Small intestine (tissue), 16 donors: ENCODE data around the gene AGBL2. TPM values are rescaled to one million over a fixed set of nuclear protein-coding genes. Genes with fewer than 3 reads are reported as not detected.
"Not testable (repeated sequence)": the region's sequence is repeated elsewhere in the genome, so short reads cannot be mapped to it uniquely, and the experiment has no call there.

Source experiments
- DNase-seq, 2 donors: peaks; one replicate each; pipeline versions ENCODE4 v3.0.0 to v3.0.0-alpha.2; 2013
- FAIRE-seq: peaks from 2 replicates; lab custom pipeline; 2012; peaks lifted over from hg19 to GRCh38; lab: Jason Lieb, UNC
- H3K27ac ChIP-seq, 3 donors: one replicate each; pipeline ENCODE4 v1.5.1; 2013; ENCODE audit warnings: low read length in 2 of 3, mild to moderate bottlenecking in 2 of 3, control low read depth in 1 of 3, inconsistent platforms in 1 of 3, low read depth in 1 of 3, moderate library complexity in 1 of 3
- H3K27me3 ChIP-seq, 3 donors: one replicate each; pipeline ENCODE4 v1.6.1; 2013; ENCODE audit warnings: low read length in 3 of 3, inconsistent platforms in 1 of 3; ENCODE audit not compliant: control insufficient read depth in 3 of 3, insufficient read depth in 3 of 3
- H3K36me3 ChIP-seq, 3 donors: one replicate each; pipeline ENCODE4 v1.6.1; 2013; ENCODE audit warnings: low read length in 3 of 3, inconsistent platforms in 1 of 3, low read depth in 1 of 3, mild to moderate bottlenecking in 1 of 3, moderate library complexity in 1 of 3; ENCODE audit not compliant: control insufficient read depth in 3 of 3, insufficient read depth in 2 of 3
- H3K4me1 ChIP-seq, 3 donors: one replicate each; pipeline ENCODE4 v1.6.1; 2013; ENCODE audit warnings: low read length in 2 of 3, inconsistent platforms in 1 of 3, low read depth in 1 of 3, mild to moderate bottlenecking in 1 of 3, moderate library complexity in 1 of 3; ENCODE audit not compliant: control insufficient read depth in 3 of 3, insufficient read depth in 2 of 3
- H3K4me3 ChIP-seq, 3 donors: one replicate each; pipeline ENCODE4 v1.5.1; 2013; ENCODE audit warnings: low read length in 3 of 3, control low read depth in 1 of 3, inconsistent platforms in 1 of 3, low read depth in 1 of 3, mild to moderate bottlenecking in 1 of 3, moderate library complexity in 1 of 3
- H3K9me3 ChIP-seq, 2 donors: one replicate each; pipeline ENCODE4 v1.6.1; 2013; ENCODE audit warnings: low read depth in 1 of 2, low read length in 1 of 2; ENCODE audit not compliant: control insufficient read depth in 2 of 2, insufficient read depth in 1 of 2
- WGBS, 3 donors: extraction: QIAGEN DNeasy Blood & Tissue Kit; methylation state at CpG; one replicate each; pipeline ENCODE4 v1.1.7; 2013; 5-methylcytosine and 5-hydroxymethylcytosine counted together
- long read RNA-seq, 10 donors: transcript quantifications; one replicate each; lab custom pipeline, GENCODE V29; 2026
- polyA plus RNA-seq, 4 donors: library from polyadenylated mRNA; stranded (reverse) in 3 of 4; unstranded in 1 of 4; fragments of 200-250 nt in 3 of 4; fragments of 120-200 nt in 1 of 4; gene quantifications; one replicate each; pipeline versions ENCODE4 v1.2.1 to v1.2.3, GENCODE V29; 2013
- donor health status: healthy with polysubstance abuse.
- donor health status: control.
- donor health status: control.
- donor health status: Bipolar disorder and iron deficiency.
- donor health status: healthy.

AGBL2 gene, protein sequence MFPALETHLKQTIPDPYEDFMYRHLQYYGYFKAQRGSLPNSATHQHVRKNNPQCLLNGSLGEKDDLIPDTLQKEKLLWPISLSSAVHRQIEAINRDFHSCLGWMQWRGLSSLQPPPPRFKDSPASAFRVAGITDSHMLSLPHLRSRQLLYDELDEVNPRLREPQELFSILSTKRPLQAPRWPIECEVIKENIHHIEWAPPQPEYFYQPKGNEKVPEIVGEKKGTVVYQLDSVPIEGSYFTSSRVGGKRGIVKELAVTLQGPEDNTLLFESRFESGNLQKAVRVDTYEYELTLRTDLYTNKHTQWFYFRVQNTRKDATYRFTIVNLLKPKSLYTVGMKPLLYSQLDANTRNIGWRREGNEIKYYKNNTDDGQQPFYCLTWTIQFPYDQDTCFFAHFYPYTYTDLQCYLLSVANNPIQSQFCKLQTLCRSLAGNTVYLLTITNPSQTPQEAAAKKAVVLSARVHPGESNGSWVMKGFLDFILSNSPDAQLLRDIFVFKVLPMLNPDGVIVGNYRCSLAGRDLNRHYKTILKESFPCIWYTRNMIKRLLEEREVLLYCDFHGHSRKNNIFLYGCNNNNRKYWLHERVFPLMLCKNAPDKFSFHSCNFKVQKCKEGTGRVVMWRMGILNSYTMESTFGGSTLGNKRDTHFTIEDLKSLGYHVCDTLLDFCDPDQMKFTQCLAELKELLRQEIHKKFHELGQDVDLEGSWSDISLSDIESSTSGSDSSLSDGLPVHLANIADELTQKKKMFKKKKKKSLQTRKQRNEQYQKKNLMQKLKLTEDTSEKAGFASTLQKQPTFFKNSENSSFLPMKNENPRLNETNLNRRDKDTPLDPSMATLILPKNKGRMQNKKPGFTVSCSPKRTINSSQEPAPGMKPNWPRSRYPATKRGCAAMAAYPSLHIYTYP
- polyA plus RNA-seq: 10 to 100 TPM in 1 of 4 donors, 1 to 10 TPM in 2, under 1 TPM in 1; 0.81 to 13.2 (median 1.9) TPM
- long read RNA-seq, donor 1, partial matches to known transcripts: 0 of 1 reads
- long read RNA-seq, donor 1, other reads (novel, unspliced or antisense): 0 of 1 reads
- long read RNA-seq, donor 2: 0 reads
- long read RNA-seq, donor 3, partial matches to known transcripts: 0 of 1 reads
- long read RNA-seq, donor 3, other reads (novel, unspliced or antisense): 0 of 1 reads
- long read RNA-seq, donor 4: 0 reads
- long read RNA-seq, donor 5: 0 reads
- long read RNA-seq, donor 6: 0 reads
- long read RNA-seq, donor 7: 0 reads
- long read RNA-seq, donor 8: 0 reads
- long read RNA-seq, donor 9: 0 reads
- long read RNA-seq, donor 10: 0 reads

- DNase-seq (peak; percentile 84 to 91), FAIRE-seq (no peak)
- Histone ChIP-seq H3K27ac (peak within 1 kb of the TSS; percentile 45 to 87 (median 67)), H3K9me3 (no peaks in the 10 kb centered on the region), H3K4me3 (peak within 1 kb of the TSS; percentile 68 to 76 (median 70)), H3K36me3 (peaks cover 3 to 21% (median 4%) of the 10 kb centered on the region in 3 donors), H3K4me1 (peaks cover 0 to 4% (median 0%) of the 10 kb centered on the region in 3 donors), H3K27me3 (no peaks in the 10 kb centered on the region)
- WGBS, 3 donors: 0 to 1% (median 1%) methylated on average over 33 to 35 of the region's 35 CpGs
Observed at GRCh38 chr11:47715082-47715669, at the start of gene AGBL2. AGBL2 (minus strand) TSS chr11:47715369; CDS start chr11:47714650, 719 bp downstream.

DNA sequence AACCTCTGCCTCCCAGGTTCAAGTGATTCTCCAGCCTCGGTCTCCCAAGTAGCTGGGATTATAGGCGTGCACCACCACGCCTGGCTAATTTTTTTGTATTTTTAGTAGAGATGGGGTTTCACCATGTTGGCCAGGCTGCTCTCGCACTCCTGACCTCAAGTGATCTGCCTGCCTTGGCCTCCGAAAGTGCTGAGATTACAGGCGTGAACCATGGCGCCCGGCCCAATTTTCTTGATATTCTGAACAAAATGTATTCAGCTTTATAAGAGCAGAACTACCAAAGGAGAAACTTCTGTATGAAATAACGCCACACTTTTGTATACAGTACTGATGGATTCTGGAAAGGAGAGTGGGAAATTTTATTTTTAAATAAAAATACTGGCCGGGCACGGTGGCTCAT, 44.1 kb upstream of the AGBL2 start:
- not testable (repeated sequence) for H3K4me1 ChIP-seq, H3K27me3 ChIP-seq, H3K9me3 ChIP-seq, H3K27ac ChIP-seq, H3K4me3 ChIP-seq, FAIRE-seq, DNase-seq
- 88 to 93% (median 90%) methylated on average over 11 of the region's 11 CpGs for WGBS, 3 donors
- H3K36me3 ChIP-seq: peaks cover 19 to 71% (median 31%) of the 10 kb centered on the region in 3 donors

- FAIRE-seq (no peak), DNase-seq (no peak)
- H3K4me3 ChIP-seq: no peak overlapping the region
- H3K27ac ChIP-seq: no peak overlapping the region
- 74 to 86% (median 75%) methylated on average over 4 of the region's 4 CpGs for WGBS, 3 donors
- no peaks in the 10 kb centered on the region for H3K27me3 ChIP-seq
- peaks cover 14 to 73% (median 45%) of the 10 kb centered on the region in 3 donors for H3K36me3 ChIP-seq
- H3K9me3 ChIP-seq: no peaks in the 10 kb centered on the region
- no peaks in the 10 kb centered on the region for H3K4me1 ChIP-seq
Observed at GRCh38 chr11:47756208-47756607, 41.0 kb upstream of the AGBL2 start.

GRCh38 chr11:47750725-47751124, 35.6 kb upstream of the AGBL2 start:
- WGBS, 3 donors: 83 to 91% (median 86%) methylated on average over 5 of the region's 5 CpGs
- no peak for DNase-seq
- H3K27me3 ChIP-seq: no peaks in the 10 kb centered on the region
- H3K9me3 ChIP-seq: no peaks in the 10 kb centered on the region
- H3K4me1 ChIP-seq: no peaks in the 10 kb centered on the region
- peaks cover 16 to 79% (median 47%) of the 10 kb centered on the region in 3 donors for H3K36me3 ChIP-seq
- FAIRE-seq: no peak
- no peak overlapping the region for H3K27ac ChIP-seq
- no peak overlapping the region for H3K4me3 ChIP-seq

GRCh38 chr11:47742494-47742893, 27.3 kb upstream of the AGBL2 start:
- 93 to 95% (median 94%) methylated on average over 6 to 7 of the region's 7 CpGs for WGBS, 3 donors
- not testable (repeated sequence) for H3K27me3 ChIP-seq, DNase-seq, H3K27ac ChIP-seq, H3K4me3 ChIP-seq, H3K9me3 ChIP-seq, H3K4me1 ChIP-seq, FAIRE-seq
- peaks cover 18 to 78% (median 34%) of the 10 kb centered on the region in 3 donors for H3K36me3 ChIP-seq

DNA sequence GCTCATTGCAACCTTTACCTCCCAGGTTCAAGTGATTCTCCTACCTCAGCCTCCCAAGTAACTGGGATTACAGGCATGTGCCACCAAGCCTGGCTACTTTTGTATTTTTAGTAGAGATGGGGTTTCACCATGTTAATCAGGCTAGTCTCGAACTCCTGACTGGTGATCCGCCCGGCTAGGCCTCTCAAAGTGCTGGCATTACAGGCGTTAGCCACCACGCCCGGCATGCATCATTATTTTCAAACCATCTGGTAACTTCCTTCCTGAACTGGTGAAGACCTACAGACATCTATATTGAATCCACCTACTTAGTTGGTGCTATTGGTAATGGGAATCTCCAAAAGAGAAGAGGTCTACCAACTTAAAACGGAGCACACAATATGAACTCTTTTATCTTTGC, 22.6 kb upstream of the AGBL2 start:
- 72 to 87% (median 83%) methylated on average over 7 of the region's 7 CpGs for WGBS, 3 donors
- H3K36me3 ChIP-seq: peaks cover 14 to 76% (median 15%) of the 10 kb centered on the region in 3 donors
- H3K9me3 ChIP-seq, H3K4me1 ChIP-seq, FAIRE-seq, H3K27me3 ChIP-seq, H3K27ac ChIP-seq, DNase-seq, H3K4me3 ChIP-seq: not testable (repeated sequence)

- DNase-seq (no peak), FAIRE-seq (no peak)
- WGBS, 3 donors: 82 to 92% (median 87%) methylated on average over 10 of the region's 10 CpGs
- H3K27me3 ChIP-seq: no peaks in the 10 kb centered on the region
- H3K4me3 ChIP-seq: no peak overlapping the region
- H3K9me3 ChIP-seq: no peaks in the 10 kb centered on the region
- no peaks in the 10 kb centered on the region for H3K4me1 ChIP-seq
- peaks cover 13 to 57% (median 19%) of the 10 kb centered on the region in 3 donors for H3K36me3 ChIP-seq
- H3K27ac ChIP-seq: no peak overlapping the region
Observed at GRCh38 chr11:47732271-47732670, 17.1 kb upstream of the AGBL2 start.
